Stimulated activated CD8-positive, alpha-beta memory T cell treated with anti-CD3 and anti-CD28 coated beads, Interleukin-15, amount 100 ng/mL, for 1 hour (primary cell): Measurements from ENCODE around the gene EVC2.

Experiments
- DNase-seq: peaks from one replicate; pipeline ENCODE4 v3.0.0-alpha.2; 2020; ENCODE audit warnings: low read depth

The EVC2 gene

DNA sequence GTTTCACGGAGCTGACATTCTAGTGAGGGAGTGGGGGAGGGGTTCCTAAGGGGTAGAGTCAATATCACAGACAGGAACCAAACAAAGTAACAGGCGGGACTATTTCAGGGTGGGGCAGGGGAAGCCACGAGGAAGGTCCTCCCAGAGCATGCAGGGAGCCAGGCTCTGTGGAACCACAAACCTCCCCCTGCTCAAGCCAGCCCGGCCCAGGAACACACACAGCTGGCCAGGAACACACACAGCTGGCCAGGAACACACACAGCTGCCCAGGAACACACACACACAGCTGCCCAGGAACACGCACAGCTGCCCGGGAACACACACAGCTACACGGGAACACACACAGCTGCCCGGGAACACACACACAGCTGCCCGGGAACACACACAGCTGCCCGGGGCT lies 24.8 kb downstream of the EVC2 start:
- DNase-seq = no peak

GRCh38 chr4:5678977-5679376 lies 29.4 kb downstream of the EVC2 start:
- DNase-seq = no peak

DNA sequence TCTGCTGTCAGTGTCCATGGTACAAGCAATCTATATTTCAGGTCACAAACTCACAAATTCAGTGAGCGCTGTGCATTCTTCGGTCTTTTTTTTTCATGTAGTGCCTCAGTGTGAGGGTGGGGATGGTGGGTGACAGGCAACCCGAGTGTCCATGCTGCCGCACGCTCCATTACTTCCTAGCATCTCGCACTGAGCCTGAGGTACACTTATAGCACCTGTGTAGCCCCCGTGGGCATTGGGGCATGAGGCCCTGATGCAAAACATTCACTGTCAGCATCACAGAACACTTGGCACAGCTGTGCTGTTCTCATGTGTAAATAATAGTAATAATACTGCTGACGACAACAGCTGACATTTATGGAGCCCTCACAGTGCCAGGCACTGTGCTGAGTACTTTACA lies 31.6 kb downstream of the EVC2 start:
- no peak for DNase-seq

DNA sequence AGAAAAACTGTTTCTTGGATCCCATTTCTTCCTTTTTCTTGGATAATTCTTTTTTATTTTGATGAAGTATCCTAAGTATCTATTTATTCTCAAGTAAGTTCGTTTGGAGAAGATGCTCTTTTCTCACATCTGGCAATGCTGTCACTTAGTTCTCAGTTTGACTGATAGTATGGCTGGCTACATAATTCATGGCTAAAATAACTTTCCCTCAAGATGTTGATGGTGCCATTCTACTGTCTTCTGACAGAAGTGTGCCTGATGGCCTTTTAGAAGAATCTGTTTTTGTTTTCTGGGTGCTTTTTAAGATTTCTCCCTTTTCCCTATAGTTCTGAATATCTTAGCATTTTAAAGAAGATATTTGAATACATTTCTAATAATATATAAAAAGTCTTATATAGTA lies 41.6 kb downstream of the EVC2 start:
- DNase-seq = no peak

DNA sequence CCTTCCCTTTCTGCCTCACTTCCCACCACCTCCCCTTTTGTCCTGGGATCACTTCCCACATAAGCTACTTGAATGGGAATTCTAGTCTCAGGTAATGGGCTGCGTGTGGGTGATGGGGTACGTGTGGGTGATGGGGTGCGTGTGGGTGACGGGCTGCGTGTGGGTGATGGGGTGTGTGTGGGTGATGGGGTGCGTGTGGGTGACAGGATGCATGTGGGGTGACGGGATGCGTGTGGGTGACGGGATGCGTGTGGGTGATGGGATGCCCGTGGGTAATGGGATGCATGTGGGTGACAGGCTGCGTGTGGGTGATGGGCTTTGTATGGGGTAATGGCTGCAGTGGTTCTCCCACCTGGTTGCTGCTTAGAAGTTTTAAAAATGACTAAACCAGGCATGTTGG lies 43.6 kb downstream of the EVC2 start:
- DNase-seq = no peak

DNA sequence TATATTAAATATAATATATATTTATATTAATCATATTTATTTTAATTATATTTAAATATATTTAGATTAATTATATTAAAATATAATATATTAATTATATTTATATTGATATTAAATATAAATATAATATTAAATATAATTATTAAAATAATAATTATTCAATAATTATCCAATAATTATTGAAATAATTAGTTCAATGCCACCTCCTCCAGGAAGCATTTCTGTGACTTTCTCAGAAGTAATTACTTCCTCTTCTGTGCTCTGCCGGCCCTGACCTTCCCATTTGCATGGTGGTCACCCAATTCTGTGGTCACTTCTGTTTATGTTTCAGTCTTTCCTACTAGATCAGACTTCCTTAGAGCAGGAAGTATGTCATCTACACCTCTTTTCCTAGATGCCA lies 45.8 kb downstream of the EVC2 start:
- DNase-seq = no peak

- DNase-seq = no peak
These were observed 47.1 kb downstream of the EVC2 start for GRCh38 chr4:5661237-5661636.

GRCh38 chr4:5660185-5660584 lies 48.2 kb downstream of the EVC2 start:
- DNase-seq = no peak

DNA sequence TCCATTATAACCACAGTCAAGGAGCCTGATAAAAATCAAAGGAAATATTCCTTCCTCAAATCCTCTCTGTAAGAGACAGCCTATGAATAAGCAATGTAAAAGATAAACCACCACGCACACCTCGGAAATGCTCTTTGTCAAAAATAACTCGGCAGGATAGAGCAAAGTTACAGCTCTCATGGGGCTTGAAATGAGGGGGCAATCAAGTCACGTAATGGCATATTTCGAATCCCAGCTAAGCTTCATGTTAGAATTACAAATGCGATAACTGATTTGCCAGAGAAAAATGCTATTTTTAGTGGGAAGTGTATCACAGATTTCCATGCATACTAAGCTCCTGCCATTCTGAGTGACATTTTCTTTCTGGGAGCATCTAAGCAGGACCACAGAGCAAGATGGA lies 49.4 kb downstream of the EVC2 start:
- DNase-seq = no peak

GRCh38 chr4:5656415-5656814 lies 51.9 kb downstream of the EVC2 start:
- no peak for DNase-seq

DNA sequence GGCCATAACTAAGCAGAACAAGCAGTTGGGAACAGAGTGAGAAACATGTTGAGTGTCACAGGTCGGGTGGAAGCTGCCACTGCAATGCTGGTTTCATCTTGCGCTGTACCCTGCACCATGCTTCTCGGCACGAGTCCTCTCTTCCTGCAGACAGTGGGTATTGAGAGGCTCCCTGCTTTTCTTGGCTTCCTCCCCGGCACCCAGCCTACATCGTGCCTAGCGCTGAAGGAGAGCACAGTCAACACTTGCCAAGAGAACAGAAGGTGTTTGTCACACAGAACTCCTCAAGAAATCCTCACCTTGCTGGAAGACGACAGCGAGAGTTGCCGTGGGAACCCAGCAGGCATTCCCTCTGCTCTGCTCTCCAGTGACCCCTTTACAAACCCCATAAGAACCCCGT lies 53.6 kb downstream of the EVC2 start:
- no peak for DNase-seq

GRCh38 chr4:5651089-5651488 lies 57.3 kb downstream of the EVC2 start:
- DNase-seq = no peak

DNA sequence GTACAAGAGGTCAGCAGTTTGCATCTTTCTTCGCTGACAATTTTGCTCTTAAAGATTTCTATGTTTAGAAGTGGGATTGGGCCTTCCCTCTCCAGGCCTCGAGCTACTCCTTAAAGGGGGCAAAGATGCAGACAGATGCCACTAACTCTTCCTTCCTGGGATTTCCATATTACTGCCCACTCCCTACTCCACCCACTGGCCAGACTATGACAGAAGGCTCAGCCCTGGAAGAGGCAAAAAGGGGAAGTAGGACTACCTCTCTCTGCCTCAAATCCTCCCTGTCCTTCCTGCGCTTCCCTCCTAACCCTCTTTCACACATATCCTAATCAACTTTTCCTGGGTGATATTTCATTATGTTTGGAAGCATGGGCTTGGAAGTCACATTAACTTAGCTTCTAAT lies 58.3 kb downstream of the EVC2 start:
- DNase-seq = no peak

GRCh38 chr4:5647351-5647750 lies 61.0 kb downstream of the EVC2 start:
- no peak for DNase-seq

DNA sequence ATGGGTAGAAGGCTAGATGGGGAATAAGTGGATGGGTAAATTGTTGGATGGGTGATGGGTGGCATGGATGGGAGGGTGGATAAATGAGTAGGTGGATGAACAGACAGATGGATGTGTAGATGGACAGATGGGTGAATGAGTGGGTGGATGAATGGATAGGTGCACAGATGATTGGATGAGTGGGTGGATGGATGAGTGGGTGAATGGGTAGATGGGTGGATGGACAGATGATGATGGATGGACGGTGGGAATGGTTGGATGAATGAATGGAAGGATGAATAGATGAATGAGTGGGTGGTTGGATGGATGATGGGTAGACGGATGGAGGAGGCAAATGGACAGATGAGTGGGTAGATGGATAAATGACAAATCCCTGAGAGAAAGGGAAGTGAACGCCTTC lies 68.3 kb downstream of the EVC2 start:
- no peak for DNase-seq

DNA sequence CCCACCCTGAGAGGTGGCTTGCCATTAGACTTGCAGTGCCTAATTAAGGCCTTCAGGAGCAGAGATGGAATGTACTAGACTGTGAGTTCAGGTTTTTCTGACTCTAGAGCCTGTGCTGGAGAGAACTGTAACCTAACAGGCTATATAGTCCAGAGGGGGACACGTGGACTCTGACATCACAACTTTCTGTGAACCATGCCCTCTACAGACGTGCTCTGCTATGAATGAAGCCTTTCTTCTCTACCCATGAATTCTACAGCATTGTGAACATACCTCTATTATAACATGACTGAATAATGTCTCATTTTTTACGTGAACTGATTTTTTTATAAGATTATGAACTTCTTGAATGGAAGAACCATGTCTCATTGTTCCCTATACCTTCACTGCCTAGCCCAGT lies 68.8 kb downstream of the EVC2 start:
- no peak for DNase-seq

GRCh38 chr4:5638976-5639375 lies 69.4 kb downstream of the EVC2 start:
- DNase-seq = no peak

- DNase-seq = no peak
These were observed 70.0 kb downstream of the EVC2 start for GRCh38 chr4:5638316-5638715.

DNA sequence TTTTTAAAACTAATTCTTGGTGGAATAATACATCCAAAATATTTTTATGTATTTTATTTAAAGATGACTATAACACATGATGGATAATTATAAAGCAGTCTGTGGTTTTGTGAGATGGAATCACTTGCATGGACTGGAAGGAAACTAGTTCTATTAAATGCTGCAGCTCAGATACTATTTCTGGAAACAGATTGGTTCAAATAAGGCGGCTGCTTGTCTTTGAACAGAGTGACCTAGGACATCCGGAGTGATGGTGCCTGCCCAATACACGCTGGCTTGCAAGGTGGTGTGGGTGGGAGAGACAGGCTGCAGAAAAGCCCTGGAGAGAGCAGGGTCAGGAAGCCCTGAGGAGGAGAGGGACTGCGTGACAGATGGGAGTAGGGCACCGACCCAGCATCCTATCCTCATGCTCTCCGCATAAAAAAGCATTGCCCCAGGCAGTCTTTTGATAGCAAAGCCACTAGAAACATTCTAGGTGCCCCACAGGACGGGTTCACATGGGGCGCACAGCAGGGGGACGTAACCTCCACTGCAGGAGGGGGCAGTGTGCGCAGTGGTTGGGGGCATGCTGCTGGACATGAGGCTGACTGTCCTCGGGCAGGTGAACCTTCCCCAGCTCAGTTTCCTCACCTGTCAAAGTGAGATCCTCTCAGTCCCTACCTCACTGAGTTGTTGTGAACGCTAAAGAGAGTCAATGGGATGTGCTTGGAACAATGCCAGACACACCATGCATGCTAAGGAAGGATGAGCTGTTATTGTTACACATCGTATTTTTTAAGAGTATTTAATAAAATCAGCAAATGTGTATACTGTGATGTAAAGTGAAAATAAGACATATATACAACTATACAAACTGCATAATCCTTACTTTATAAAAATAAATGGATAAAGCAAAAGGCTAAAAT lies 71.3 kb downstream of the EVC2 start:
- no peak for DNase-seq

DNA sequence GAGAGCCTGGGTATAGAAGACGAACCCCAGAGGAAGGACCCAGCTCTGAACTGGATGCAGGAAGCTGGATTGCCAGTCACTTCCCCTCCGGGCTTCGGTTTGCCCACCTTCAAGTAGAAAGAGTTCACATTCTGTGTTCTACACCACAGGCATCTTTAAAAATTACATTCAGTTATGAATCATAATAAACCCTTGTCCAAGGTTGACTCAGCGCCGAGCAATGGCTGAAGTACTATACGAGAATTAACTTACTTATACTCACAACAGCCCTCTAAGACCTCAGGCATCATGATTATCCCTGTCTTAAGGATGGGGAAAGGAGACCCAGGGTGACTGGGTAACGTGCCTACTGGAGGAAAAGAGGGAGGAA lies 72.5 kb downstream of the EVC2 start:
- DNase-seq = no peak

GRCh38 chr4:5632571-5632970 lies 75.8 kb downstream of the EVC2 start:
- no peak for DNase-seq

DNA sequence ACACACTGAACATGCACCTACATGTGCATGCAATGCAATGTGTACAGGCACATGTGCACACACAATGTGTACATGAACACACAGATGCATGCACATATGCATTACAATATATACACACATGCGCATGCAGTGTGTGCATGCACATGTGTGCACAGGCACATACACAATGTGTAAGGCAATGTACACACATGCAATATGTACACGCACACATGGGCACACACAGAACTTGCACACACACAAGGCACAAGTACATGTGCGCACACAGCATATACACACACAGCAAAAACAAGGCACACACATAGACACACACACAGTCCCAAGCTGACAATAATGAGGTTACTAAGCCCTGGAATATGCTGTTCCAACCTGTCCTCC lies 76.3 kb downstream of the EVC2 start:
- DNase-seq = no peak

DNA sequence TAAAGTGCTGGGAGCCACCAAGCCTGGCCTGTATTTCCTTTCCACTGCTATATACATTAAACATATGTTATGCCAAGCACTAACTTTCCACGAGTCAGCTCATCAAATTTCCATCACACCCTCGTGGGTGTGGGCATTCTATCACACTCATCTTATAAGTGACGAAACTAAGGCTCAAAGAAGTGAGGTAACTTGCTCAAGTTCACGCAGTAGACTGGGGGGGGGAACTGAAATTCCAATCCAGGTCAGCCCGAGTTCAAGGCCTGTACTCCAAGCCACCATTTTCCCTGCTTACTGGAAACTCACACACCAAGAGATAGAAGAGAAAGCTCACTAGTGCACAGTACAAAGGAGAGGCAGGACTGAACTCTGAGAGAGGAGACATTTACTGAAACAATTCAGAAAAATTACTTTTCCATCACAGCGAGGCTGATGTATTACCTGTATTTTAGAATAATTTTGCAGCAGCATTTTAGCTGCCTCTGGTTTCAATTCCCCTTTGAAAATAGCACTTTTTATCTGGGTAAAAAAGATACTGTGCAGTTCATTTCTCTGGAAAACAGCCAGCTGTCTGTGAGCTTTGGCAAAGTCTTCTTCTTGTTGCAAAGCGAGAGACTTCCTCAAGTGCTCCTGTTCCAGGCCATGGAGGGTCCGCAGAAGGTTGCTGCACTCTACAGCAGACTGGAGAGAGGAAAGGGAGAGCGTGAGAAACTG lies 76.8 kb downstream of the EVC2 start:
- no peak for DNase-seq

- no peak for DNase-seq
These were observed 77.6 kb downstream of the EVC2 start for GRCh38 chr4:5630762-5631161.
